IMR-90 (cell line): ENCODE results near the gene AMOTL1.

Source experiments
- CTCF ChIP-seq: conservative IDR thresholded peaks from 2 replicates; pipeline ENCODE4 v1.5.1; 2012; ENCODE audit warnings: mild to moderate bottlenecking, low read depth, low read length, improper control_type of control experiment
- MAFK ChIP-seq: IDR thresholded peaks from 2 replicates; pipeline ENCODE4 v1.6.1; 2012; ENCODE audit warnings: low read depth, low read length, improper control_type of control experiment
- POLR2A ChIP-seq: IDR thresholded peaks from 2 replicates; pipeline ENCODE4 v1.6.1; 2012; ENCODE audit warnings: mild to moderate bottlenecking, low read depth, low read length
- RAD21 ChIP-seq: IDR thresholded peaks from 2 replicates; pipeline ENCODE4 v1.6.1; 2012; ENCODE audit warnings: low read length, improper control_type of control experiment
- SMC3 ChIP-seq: fragments of 150-350 bp; IDR thresholded peaks from 2 replicates; pipeline ENCODE4 v1.6.1; 2016; ENCODE audit warnings: low read depth, mild to moderate bottlenecking, antibody characterized with exemption, low read length, moderate library complexity

- TF ChIP-seq CTCF: no peak
- no peak for TF ChIP-seq POLR2A
- no peak for TF ChIP-seq RAD21
- no peak for TF ChIP-seq SMC3
- TF ChIP-seq MAFK: no peak
These were observed 101.0 kb downstream of the AMOTL1 start for GRCh38 chr11:94869186-94869585.
